Measurements from ENCODE around the gene PLXNA1. TPM values are rescaled to one million over a fixed set of nuclear protein-coding genes. Genes with fewer than 3 reads are reported as not detected.

The PLXNA1 gene
- polyA plus RNA-seq, 1 of the 3 experiments (the other 2 are of a cell fraction): 48.1 TPM

DNA sequence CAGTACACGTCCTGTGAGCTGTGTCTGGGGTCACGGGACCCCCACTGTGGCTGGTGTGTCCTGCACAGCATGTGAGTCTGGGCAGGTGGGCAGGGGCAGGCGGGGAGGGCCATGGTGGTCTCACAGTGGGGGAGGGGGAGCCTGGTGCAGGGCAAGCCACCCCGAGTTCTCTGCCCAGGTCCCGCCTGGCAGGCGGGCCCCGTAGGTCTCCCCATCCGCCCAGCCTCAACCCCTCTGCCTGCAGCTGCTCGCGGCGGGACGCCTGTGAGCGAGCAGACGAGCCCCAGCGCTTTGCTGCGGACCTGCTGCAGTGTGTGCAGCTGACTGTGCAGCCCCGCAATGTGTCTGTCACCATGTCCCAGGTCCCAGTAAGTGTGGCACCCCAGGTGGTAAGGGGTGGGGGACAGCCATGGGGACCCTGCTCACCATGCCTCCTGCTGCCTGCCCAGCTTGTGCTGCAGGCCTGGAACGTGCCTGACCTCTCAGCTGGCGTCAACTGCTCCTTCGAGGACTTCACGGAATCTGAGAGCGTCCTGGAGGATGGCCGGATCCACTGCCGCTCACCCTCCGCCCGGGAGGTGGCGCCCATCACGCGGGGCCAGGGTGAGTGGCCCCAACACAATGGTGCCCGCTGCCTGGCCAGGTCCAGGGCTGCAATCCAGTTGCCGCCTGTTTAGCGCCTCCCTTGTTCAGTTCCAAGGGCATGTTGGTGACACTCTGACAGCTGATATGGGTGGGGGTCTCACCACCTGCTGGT lies 21.9 kb downstream of the PLXNA1 start:
- no peak overlapping the region for H3K4me3 ChIP-seq (ENCODE audit: low read depth in 2 of 2, low read length in 1 of 2)
- TF ChIP-seq MXI1 (IDR thresholded peaks at IDR 0.05; ENCODE audit: low read depth, low read length) (no peak), ELF1 (IDR thresholded peaks at IDR 0.05) (no peak), GATA2 (CRISPR knock-in tag; IDR thresholded peaks at IDR 0.05) (no peak), RAD21 (IDR thresholded peaks at IDR 0.05; ENCODE audit: low read length) (no peak), SMC3 (IDR thresholded peaks at IDR 0.05; ENCODE audit: low read depth, low read length) (no peak), JUND (IDR thresholded peaks at IDR 0.05) (no peak), YY1 (IDR thresholded peaks at IDR 0.05; ENCODE audit: low read depth) (no peak), POLR2AphosphoS5 (IDR thresholded peaks at IDR 0.05; ENCODE audit: low read depth, low read length) (no peak), EZH2phosphoT487 (IDR thresholded peaks at IDR 0.05; ENCODE audit: borderline replicate concordance, low read depth) (no peak), EP300 (IDR thresholded peaks at IDR 0.05; ENCODE audit: borderline replicate concordance in 1 of 2, low read depth in 1 of 2, low read length in 1 of 2) (no peak), NFIC (IDR thresholded peaks at IDR 0.05; ENCODE audit: borderline replicate concordance) (no peak), TEAD4 (IDR thresholded peaks at IDR 0.05; ENCODE audit: borderline replicate concordance, insufficient read depth) (no peak)
- TF ChIP-seq, protein P1, sequence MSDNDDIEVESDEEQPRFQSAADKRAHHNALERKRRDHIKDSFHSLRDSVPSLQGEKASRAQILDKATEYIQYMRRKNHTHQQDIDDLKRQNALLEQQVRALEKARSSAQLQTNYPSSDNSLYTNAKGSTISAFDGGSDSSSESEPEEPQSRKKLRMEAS (IDR thresholded peaks at IDR 0.05; ENCODE audit: low read depth): no peak
- TF ChIP-seq, protein P2, sequence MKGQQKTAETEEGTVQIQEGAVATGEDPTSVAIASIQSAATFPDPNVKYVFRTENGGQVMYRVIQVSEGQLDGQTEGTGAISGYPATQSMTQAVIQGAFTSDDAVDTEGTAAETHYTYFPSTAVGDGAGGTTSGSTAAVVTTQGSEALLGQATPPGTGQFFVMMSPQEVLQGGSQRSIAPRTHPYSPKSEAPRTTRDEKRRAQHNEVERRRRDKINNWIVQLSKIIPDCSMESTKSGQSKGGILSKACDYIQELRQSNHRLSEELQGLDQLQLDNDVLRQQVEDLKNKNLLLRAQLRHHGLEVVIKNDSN (IDR thresholded peaks at IDR 0.05; ENCODE audit: borderline replicate concordance, low read depth): no peak
- TF ChIP-seq, protein P3, sequence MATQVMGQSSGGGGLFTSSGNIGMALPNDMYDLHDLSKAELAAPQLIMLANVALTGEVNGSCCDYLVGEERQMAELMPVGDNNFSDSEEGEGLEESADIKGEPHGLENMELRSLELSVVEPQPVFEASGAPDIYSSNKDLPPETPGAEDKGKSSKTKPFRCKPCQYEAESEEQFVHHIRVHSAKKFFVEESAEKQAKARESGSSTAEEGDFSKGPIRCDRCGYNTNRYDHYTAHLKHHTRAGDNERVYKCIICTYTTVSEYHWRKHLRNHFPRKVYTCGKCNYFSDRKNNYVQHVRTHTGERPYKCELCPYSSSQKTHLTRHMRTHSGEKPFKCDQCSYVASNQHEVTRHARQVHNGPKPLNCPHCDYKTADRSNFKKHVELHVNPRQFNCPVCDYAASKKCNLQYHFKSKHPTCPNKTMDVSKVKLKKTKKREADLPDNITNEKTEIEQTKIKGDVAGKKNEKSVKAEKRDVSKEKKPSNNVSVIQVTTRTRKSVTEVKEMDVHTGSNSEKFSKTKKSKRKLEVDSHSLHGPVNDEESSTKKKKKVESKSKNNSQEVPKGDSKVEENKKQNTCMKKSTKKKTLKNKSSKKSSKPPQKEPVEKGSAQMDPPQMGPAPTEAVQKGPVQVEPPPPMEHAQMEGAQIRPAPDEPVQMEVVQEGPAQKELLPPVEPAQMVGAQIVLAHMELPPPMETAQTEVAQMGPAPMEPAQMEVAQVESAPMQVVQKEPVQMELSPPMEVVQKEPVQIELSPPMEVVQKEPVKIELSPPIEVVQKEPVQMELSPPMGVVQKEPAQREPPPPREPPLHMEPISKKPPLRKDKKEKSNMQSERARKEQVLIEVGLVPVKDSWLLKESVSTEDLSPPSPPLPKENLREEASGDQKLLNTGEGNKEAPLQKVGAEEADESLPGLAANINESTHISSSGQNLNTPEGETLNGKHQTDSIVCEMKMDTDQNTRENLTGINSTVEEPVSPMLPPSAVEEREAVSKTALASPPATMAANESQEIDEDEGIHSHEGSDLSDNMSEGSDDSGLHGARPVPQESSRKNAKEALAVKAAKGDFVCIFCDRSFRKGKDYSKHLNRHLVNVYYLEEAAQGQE (IDR thresholded peaks at IDR 0.05; ENCODE audit: low read depth, low read length): no peak
- TF ChIP-seq, protein P4, sequence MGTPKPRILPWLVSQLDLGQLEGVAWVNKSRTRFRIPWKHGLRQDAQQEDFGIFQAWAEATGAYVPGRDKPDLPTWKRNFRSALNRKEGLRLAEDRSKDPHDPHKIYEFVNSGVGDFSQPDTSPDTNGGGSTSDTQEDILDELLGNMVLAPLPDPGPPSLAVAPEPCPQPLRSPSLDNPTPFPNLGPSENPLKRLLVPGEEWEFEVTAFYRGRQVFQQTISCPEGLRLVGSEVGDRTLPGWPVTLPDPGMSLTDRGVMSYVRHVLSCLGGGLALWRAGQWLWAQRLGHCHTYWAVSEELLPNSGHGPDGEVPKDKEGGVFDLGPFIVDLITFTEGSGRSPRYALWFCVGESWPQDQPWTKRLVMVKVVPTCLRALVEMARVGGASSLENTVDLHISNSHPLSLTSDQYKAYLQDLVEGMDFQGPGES (IDR thresholded peaks at IDR 0.05; ENCODE audit: low read depth, low read length): no peak

More for the DNA sequence above, 21.9 kb downstream of the PLXNA1 start:
- Histone ChIP-seq H3K9me3 (no peaks in the 10 kb centered on the region), H3K4me2 (no peak overlapping the region), H3K9ac (no peak overlapping the region), H3K27me3 (ENCODE audit: insufficient read depth) (no peaks in the 10 kb centered on the region), H3K36me3 (replicated peaks in 1 of 2; ENCODE audit: control insufficient read depth in 1 of 2, insufficient read depth in 2 of 2, low read length in 1 of 2) (peaks cover 5 to 9% of the 10 kb centered on the region in 2 experiments), H3K9me2 (no peaks in the 10 kb centered on the region), H3K4me1 (ENCODE audit: control insufficient read depth in 1 of 2, insufficient read depth in 2 of 2, low read depth in 1 of 2, low read length in 1 of 2) (peaks cover 23 to 70% of the 10 kb centered on the region in 2 experiments; a peak in 3 of 4 replicates), H3K79me2 (ENCODE audit: insufficient read depth) (peaks cover 52% of the 10 kb centered on the region), H3K27ac (ENCODE audit: low read depth in 2 of 2, low read length in 1 of 2) (no peak overlapping the region), H3F3A (replicated peaks; ENCODE audit: insufficient read depth) (peaks cover 8% of the 10 kb centered on the region), H2AFZ (ENCODE audit: low read depth) (no peak overlapping the region), H4K20me1 (ENCODE audit: insufficient read depth) (0 out of 2 replicates have a peak, but pooled peaks cover 5% of the 10 kb centered on the region)
- POLR2A ChIA-PET: no interaction called here
- no CpG with 5 or more reads among the region's 32 CpGs for WGBS (ENCODE audit: low lambda C conversion rate)
- CTCF ChIA-PET: interaction anchor here (0.6 to 1.3 kb wide), 4 partner anchors 15 to 325 kb away, joined by 3 to 4 read pairs (median 4); no protein-coding TSS in a partner anchor
- no peak for DNase-seq

Data from SK-N-SH (cell line).